ENCODE results near the gene ENO4. TPM values are rescaled to one million over a fixed set of nuclear protein-coding genes. Genes with fewer than 3 reads are reported as not detected.

Gene ENO4
- total RNA-seq, 1 donor from 2014 or later = 0.19 TPM

- no peak for DNase-seq (ENCODE audit: low read depth)
Measured at GRCh38 chr10:116831086-116831485, 18.2 kb upstream of the ENO4 start.

GRCh38 chr10:116831790-116832189 lies 17.5 kb upstream of the ENO4 start:
- DNase-seq (ENCODE audit: low read depth) = peak; percentile 26

- no peak for DNase-seq (ENCODE audit: low read depth)
Measured at GRCh38 chr10:116833986-116834985, 15.0 kb upstream of the ENO4 start.

GRCh38 chr10:116835658-116836057 lies 13.6 kb upstream of the ENO4 start:
- no peak for DNase-seq (ENCODE audit: low read depth)

- no peak for DNase-seq (ENCODE audit: low read depth)
Measured at GRCh38 chr10:116836083-116836482, 13.2 kb upstream of the ENO4 start.

- DNase-seq (ENCODE audit: low read depth) = no peak
Measured at GRCh38 chr10:116836902-116837523, 12.3 kb upstream of the ENO4 start.

GRCh38 chr10:116838143-116838725 lies 11.1 kb upstream of the ENO4 start:
- DNase-seq (ENCODE audit: low read depth) = no peak

GRCh38 chr10:116840389-116841075 lies 8.8 kb upstream of the ENO4 start:
- no peak for DNase-seq (ENCODE audit: low read depth)

- no peak for DNase-seq (ENCODE audit: low read depth)
Measured at GRCh38 chr10:116845823-116846222, 3.5 kb upstream of the ENO4 start.

GRCh38 chr10:116848032-116848943 lies 1.0 kb upstream of the ENO4 start:
- DNase-seq (ENCODE audit: low read depth) = no peak

GRCh38 chr10:116848944-116849247 lies 403 bp upstream of the ENO4 start:
- peak; percentile 10 for DNase-seq (ENCODE audit: low read depth)

- no peak for DNase-seq (ENCODE audit: low read depth)
Measured at GRCh38 chr10:116850058-116850611, 836 bp downstream of the ENO4 start.

- no peak for DNase-seq (ENCODE audit: low read depth)
Measured at GRCh38 chr10:116852246-116852645, 2.9 kb downstream of the ENO4 start.

- DNase-seq (ENCODE audit: low read depth) = no peak
Measured at GRCh38 chr10:116853287-116853686, 4.0 kb downstream of the ENO4 start.

- no peak for DNase-seq (ENCODE audit: low read depth)
Measured at GRCh38 chr10:116853701-116854100, 4.4 kb downstream of the ENO4 start.

- DNase-seq (ENCODE audit: low read depth) = peak; percentile 53
Measured at GRCh38 chr10:116857156-116857555, 7.9 kb downstream of the ENO4 start.

- no peak for DNase-seq (ENCODE audit: low read depth)
Measured at GRCh38 chr10:116861796-116862195, 12.5 kb downstream of the ENO4 start.

- DNase-seq (ENCODE audit: low read depth) = no peak
Measured at GRCh38 chr10:116864436-116864835, 15.1 kb downstream of the ENO4 start.

GRCh38 chr10:116866066-116866465 lies 16.8 kb downstream of the ENO4 start:
- no peak for DNase-seq (ENCODE audit: low read depth)

GRCh38 chr10:116866987-116867595 lies 17.8 kb downstream of the ENO4 start:
- no peak for DNase-seq (ENCODE audit: low read depth)

Data from myocyte (in vitro differentiated cells).